Activated CD4-positive, alpha-beta T cell treated with anti-CD3 and anti-CD28 coated beads for 1 hour (primary cell): ENCODE measurements around the gene ZEB2.

ENCODE experiments used
- DNase-seq: peaks from one replicate; pipeline ENCODE4 v3.0.0-alpha.2; 2020

ZEB2 gene

GRCh38 chr2:144468823-144469595, 50.9 kb downstream of the ZEB2 start:
- no peak for DNase-seq

- no peak for DNase-seq
Observed at GRCh38 chr2:144467502-144468137, 52.3 kb downstream of the ZEB2 start.

GRCh38 chr2:144466637-144467036, 53.3 kb downstream of the ZEB2 start:
- no peak for DNase-seq

- no peak for DNase-seq
Observed at GRCh38 chr2:144465749-144466148, 54.2 kb downstream of the ZEB2 start.

GRCh38 chr2:144464730-144465129, 55.2 kb downstream of the ZEB2 start:
- no peak for DNase-seq

GRCh38 chr2:144463266-144463665, 56.7 kb downstream of the ZEB2 start:
- no peak for DNase-seq

- no peak for DNase-seq
Observed at GRCh38 chr2:144462266-144462665, 57.7 kb downstream of the ZEB2 start.

- no peak for DNase-seq
Observed at GRCh38 chr2:144461308-144461766, 58.6 kb downstream of the ZEB2 start.

- DNase-seq: no peak
Observed at GRCh38 chr2:144460727-144461307, 59.1 kb downstream of the ZEB2 start.

- no peak for DNase-seq
Observed at GRCh38 chr2:144459937-144460336, 60.0 kb downstream of the ZEB2 start.

GRCh38 chr2:144459286-144459685, 60.6 kb downstream of the ZEB2 start:
- DNase-seq: no peak

- no peak for DNase-seq
Observed at GRCh38 chr2:144458541-144458940, 61.4 kb downstream of the ZEB2 start.

GRCh38 chr2:144456680-144457079, 63.2 kb downstream of the ZEB2 start:
- no peak for DNase-seq

- no peak for DNase-seq
Observed at GRCh38 chr2:144455987-144456386, 63.9 kb downstream of the ZEB2 start.

GRCh38 chr2:144454466-144455287, 65.2 kb downstream of the ZEB2 start:
- no peak for DNase-seq

GRCh38 chr2:144453486-144454158, 66.3 kb downstream of the ZEB2 start:
- DNase-seq: no peak

GRCh38 chr2:144452989-144453336, 67.0 kb downstream of the ZEB2 start:
- DNase-seq: no peak

GRCh38 chr2:144452169-144452988, 67.5 kb downstream of the ZEB2 start:
- DNase-seq: no peak

GRCh38 chr2:144451443-144451842, 68.5 kb downstream of the ZEB2 start:
- DNase-seq: no peak

- DNase-seq: no peak
Observed at GRCh38 chr2:144449028-144449406, 70.9 kb downstream of the ZEB2 start.

GRCh38 chr2:144448389-144449027, 71.4 kb downstream of the ZEB2 start:
- no peak for DNase-seq
